ENCODE results near the gene RHOBTB1. TPM values are rescaled to one million over a fixed set of nuclear protein-coding genes. Genes with fewer than 3 reads are reported as not detected.

RHOBTB1 gene
- total RNA-seq, 4 donors from 2014 or later: 2.8 to 37.9 (median 3.7) TPM

DNA sequence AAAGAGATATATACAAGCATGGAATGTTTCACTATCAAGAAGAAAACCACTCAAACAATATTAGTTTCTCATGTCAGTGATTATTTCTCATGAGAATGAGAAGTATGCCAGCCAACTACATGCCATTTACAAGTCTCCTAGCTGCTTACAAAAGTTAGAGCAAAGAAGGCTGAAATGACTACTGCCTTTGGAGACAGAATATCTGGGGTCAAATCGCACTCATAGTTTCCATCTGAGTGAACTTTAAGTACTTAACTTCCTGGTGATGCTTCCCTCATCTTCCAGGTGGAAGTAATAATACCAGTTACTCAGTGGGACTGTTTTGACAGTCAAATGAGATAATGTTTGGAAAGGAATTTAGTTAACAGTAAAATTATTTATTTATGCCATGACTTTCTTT, 42.0 kb upstream of the RHOBTB1 start:
- Histone ChIP-seq H3K4me3 (no peak overlapping the region), H3K9me3 (no peaks in the 10 kb centered on the region), H3K4me1 (no peaks in the 10 kb centered on the region), H3K36me3 (no peaks in the 10 kb centered on the region), H3K27ac (no peak overlapping the region), H3K27me3 (no peaks in the 10 kb centered on the region)
- no peak for DNase-seq (ENCODE audit: low spot score in 2 of 2)
- no peak for TF ChIP-seq POLR2AphosphoS5 (IDR thresholded peaks at IDR 0.05)
- TF ChIP-seq, protein P1, sequence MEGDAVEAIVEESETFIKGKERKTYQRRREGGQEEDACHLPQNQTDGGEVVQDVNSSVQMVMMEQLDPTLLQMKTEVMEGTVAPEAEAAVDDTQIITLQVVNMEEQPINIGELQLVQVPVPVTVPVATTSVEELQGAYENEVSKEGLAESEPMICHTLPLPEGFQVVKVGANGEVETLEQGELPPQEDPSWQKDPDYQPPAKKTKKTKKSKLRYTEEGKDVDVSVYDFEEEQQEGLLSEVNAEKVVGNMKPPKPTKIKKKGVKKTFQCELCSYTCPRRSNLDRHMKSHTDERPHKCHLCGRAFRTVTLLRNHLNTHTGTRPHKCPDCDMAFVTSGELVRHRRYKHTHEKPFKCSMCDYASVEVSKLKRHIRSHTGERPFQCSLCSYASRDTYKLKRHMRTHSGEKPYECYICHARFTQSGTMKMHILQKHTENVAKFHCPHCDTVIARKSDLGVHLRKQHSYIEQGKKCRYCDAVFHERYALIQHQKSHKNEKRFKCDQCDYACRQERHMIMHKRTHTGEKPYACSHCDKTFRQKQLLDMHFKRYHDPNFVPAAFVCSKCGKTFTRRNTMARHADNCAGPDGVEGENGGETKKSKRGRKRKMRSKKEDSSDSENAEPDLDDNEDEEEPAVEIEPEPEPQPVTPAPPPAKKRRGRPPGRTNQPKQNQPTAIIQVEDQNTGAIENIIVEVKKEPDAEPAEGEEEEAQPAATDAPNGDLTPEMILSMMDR (IDR thresholded peaks at IDR 0.05): no peak
- TF ChIP-seq EP300 (IDR thresholded peaks at IDR 0.05): no peak
- no peak for TF ChIP-seq POLR2A (IDR thresholded peaks at IDR 0.05)
- 96% methylated on average over 1 of the region's 1 CpG for WGBS

DNA sequence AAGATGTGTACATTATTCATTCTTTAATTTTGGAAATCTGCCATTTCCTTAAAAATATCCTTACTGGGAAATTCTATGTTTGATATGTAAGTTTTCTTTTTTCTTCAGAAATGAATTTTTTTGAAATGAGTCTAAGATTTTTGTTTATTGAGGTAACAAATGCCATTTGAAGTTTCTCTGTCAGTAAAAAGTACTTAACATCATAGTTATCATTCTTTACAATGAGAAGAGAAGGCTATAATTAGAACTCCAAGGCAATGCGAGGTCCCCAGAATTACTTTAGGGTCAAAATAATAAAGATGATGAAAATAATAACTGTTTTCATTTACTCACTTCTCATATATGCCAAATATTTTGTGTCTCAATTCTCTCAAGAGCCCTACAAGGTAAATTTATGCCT, 37.0 kb upstream of the RHOBTB1 start:
- TF ChIP-seq POLR2AphosphoS5 (IDR thresholded peaks at IDR 0.05) (no peak), EP300 (IDR thresholded peaks at IDR 0.05) (no peak), POLR2A (IDR thresholded peaks at IDR 0.05) (no peak)
- TF ChIP-seq, protein P1 (IDR thresholded peaks at IDR 0.05): no peak
- Histone ChIP-seq H3K4me3 (no peak overlapping the region), H3K27me3 (no peaks in the 10 kb centered on the region), H3K4me1 (no peaks in the 10 kb centered on the region), H3K27ac (no peak overlapping the region), H3K9me3 (no peaks in the 10 kb centered on the region), H3K36me3 (no peaks in the 10 kb centered on the region)
- 71% methylated on average over 1 of the region's 1 CpG for WGBS
- DNase-seq (ENCODE audit: low spot score in 2 of 2): no peak

DNA sequence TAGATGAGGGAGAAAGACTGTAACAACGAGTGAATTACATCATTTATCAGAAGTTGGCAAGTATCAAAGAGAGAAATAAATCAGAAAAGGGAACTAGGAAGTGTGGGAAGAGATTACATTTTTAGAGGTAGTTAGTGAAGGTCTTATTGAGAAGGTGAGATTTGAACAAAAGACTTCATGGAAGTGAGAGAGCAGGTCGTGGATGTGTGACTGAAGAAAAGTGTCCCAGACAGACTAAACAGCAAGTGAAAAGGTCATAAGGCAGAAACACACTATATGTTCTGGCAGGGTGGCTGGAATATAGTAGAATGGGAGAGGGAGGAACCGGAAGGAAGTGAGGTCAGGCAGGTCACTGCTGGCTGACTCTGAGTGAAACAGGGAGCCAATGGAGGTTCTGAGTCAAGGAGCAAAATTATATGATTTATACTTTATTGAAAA, 35.7 kb upstream of the RHOBTB1 start:
- no peak for DNase-seq (ENCODE audit: low spot score in 2 of 2)
- TF ChIP-seq EP300 (IDR thresholded peaks at IDR 0.05) (no peak), POLR2A (IDR thresholded peaks at IDR 0.05) (no peak), POLR2AphosphoS5 (IDR thresholded peaks at IDR 0.05) (no peak)
- TF ChIP-seq, protein P1 (IDR thresholded peaks at IDR 0.05): no peak
- H3K27me3 ChIP-seq: no peaks in the 10 kb centered on the region
- no peaks in the 10 kb centered on the region for H3K36me3 ChIP-seq
- 57% methylated on average over 3 of the region's 3 CpGs for WGBS
- H3K27ac ChIP-seq: no peak overlapping the region
- H3K9me3 ChIP-seq: no peaks in the 10 kb centered on the region
- H3K4me3 ChIP-seq: no peak overlapping the region
- no peaks in the 10 kb centered on the region for H3K4me1 ChIP-seq

DNA sequence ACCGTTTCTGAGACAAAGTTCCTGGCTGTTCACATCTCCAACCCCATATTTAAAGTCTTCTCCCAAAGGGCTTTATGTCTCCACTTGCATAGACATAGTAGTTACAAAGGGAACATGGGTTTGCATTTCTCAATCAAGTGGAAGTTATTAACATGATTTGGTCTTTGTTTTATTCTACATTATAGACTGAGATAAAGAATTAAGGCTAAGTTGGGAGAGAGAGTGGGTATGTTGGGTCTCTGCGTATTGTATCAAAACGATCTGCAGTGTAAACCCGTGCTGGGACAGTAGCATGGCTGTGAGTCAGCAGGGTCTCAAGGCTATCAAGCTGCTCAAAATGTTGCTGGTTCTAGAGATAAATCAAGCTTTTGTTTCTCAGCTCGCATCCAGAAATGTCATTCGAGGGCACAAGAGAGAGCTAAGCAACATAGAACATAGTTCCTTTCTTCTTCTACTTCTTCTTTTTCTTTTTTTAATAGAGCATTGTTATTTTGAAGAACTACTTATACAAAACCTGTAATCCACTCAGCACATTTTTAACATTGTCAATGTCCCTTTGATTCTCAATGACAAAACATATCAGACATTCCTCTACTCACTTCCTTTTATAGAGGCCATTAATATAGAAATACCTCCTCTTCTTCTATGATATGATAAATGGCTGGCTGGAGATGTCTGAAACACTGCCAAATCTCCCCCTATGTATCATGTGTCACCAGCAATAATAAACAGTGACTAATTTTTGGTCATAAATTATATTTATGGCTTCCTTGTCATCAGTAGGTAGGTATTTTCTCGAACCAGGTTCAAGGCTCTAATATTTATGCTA, 34.5 kb upstream of the RHOBTB1 start:
- no peak for DNase-seq (ENCODE audit: low spot score in 2 of 2)
- Histone ChIP-seq H3K27ac (no peak overlapping the region), H3K36me3 (no peaks in the 10 kb centered on the region), H3K4me1 (no peaks in the 10 kb centered on the region), H3K9me3 (no peaks in the 10 kb centered on the region), H3K27me3 (no peaks in the 10 kb centered on the region), H3K4me3 (no peak overlapping the region)
- WGBS: 73% methylated on average over 7 of the region's 7 CpGs
- TF ChIP-seq POLR2A (IDR thresholded peaks at IDR 0.05): no peak
- TF ChIP-seq POLR2AphosphoS5 (IDR thresholded peaks at IDR 0.05): no peak
- no peak for TF ChIP-seq EP300 (IDR thresholded peaks at IDR 0.05)
- TF ChIP-seq, protein P1 (IDR thresholded peaks at IDR 0.05): no peak

All from suprapubic skin (tissue), 4 donors.